CD4-positive, alpha-beta T cell treated with Interferon gamma for 1 hour (primary cell): ENCODE results near the gene NR2F6.
"Not testable (repeated sequence)": the region's sequence is repeated elsewhere in the genome, so short reads cannot be mapped to it uniquely, and the experiment has no call there.

ENCODE experiments used
- DNase-seq: peaks from one replicate; pipeline ENCODE4 v3.0.0-alpha.2; 2020

Gene NR2F6

DNA sequence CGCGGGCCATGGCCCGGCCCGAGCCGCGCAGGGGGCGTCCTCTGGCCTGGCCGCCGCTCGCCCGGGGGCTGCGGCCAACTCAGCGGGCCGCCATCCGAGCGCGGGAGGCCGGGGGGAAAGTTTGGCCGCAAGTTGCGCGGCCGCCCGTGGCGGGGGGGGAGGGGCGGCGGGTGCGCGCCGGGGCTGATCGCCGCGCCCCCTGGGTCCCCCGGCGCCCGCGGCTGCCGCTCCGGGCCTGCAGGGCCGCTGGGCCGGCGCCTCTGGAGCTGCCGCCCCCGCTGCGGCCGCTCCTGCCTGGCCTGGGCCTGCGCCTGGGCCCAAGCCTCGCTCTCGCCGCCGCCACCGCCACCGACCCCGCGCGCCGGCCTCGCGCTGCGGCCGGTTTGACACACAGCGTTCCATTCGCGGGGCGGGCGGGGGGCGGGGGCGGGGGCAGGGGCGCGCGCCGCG is at the start of gene NR2F6:
Gene NR2F6, minus strand, starts transcription at position 385 of the 450 bp plus-strand sequence. CDS start 699 bp downstream, outside the sequence.
- no peak for DNase-seq

DNA sequence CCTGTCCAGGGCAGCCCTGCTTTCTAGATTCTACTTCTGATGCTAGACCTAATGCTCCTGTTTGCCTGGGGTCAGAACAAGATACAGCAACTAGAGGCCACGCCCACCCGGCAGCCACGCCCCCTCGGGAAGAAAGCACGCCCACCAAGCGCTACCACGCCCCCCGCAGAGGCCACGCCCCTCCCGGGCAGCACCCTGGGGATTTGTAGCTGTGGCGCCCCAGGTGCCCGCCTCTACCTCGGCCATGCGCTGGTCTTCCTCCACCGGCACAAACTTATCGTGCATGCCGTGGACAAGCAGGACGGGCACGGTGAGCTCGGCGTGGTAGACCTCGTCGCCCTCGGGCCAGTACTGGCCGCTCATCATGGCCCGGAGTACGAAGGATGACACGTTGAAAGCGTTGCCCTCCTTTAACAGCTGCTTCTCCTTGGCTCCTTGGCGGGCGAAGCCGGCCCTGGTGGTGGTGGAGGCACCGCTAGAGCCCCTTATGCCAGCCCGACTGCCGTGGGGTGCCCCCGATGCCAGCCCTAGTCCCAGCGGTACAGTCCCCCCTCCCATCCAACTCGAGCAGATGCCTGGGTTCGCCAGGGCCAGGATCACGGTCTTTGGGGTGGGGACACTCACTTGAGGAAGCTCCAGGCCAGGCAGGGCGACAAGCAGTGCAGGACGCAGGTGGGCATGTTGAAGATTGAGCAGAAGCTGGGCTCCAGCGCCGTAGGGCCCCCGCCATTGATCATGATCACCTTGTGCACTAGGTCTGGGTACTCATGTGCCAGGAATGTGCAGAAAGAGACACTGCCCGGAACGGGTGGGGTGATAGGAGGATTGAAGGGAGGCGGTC is 48.6 kb upstream of the NR2F6 start:
- DNase-seq, result peak; percentile 28

DNA sequence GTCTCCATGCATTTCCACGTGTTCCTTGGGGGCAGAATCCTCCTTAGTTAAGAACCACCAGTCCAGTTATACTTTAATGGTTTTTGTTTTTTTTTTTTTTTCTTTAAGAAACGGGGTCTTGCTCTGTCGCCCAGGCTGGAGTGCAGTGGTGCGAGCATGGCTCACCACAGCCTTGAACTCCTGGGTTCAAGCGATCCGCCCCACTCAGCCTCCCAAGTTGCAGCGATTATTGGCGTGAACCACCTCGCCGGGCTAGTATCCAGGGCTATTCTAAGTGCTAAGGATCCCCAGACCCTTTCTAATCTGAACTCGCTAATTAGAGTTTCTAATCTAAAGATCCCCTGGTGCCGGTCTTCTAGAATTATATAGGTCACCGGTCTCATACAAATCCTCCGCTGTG is 47.9 kb upstream of the NR2F6 start:
- no peak for DNase-seq

DNA sequence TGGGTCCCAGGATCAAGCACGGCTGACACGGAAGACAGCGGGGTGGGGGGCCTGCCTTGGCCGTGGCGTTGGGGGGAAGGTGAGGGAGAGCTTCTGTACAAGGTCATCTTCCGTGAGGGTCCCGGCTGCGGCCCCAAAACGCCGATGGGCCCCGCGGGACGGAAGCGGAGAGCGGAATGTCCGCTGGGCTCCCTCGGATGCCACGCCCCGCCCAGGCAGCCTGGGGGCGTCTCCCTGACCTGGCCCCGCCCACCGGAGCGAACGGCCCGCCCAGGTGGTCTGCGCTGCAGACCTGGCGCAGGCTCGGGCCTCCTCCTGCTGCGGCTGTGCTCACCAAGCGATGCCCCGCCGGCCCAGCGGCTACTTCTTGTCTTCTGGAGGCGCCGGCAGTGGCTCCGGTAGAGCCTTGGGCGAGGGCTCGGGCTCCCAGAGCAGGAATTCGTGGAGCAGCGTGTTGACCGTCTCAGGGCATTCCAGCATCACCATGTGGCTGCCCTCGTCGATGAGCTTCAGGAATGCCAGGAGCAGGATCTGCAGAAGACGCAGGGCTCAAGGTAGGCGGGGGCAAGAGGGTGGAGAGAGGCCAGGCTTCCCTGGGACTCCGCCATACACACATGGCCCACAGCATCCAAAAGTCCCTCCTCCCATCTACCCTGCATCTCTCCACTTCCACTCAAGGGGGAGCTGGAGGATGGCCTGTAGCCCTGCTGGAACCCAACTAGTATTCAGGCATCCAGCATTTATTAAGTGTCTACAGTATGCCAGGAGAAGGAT is 46.8 kb upstream of the NR2F6 start:
- DNase-seq, result peak; percentile 79

DNA sequence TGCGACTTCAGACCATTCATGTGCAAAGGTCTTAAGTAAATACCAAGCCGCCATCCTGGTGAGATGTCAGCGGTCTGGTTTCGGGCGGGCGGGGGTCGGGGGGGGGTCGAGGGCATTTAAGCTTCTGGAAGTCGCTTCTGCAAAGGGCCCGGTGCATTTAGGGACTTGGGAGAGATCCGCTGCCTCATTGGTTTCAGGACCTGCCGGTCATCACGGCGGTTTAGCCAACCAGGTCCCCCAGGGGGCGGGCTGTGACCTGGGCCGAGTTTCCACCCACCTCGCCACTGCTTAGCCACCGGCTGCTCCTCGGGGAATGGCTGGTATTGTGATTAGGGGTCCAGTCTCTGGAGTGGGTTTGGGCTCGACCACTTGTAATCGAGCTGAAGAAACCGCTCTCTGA is 43.8 kb upstream of the NR2F6 start:
- peak; percentile 48 for DNase-seq

GRCh38 chr19:17286752-17287151 is 41.0 kb upstream of the NR2F6 start:
- DNase-seq, result no peak

DNA sequence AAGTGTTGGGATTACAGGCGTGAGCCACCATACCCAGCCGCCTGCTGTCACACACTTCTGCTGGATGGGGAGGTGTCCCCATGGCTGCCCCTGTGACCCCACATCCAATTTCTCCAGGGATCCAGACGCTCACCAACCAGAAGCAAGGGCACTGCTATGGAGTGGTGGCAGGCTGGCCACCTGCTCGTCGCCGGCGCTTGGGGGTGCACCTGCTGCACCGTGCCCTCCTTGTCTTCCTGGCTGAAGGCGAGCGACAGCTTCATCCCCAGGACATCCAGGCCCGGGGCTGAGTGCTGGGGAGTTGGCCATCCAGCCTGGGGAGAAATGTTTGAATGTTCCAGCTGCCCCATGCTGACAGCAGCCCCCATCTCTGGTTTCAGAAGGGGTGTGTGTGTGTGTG is 40.5 kb upstream of the NR2F6 start:
- DNase-seq, result no peak

DNA sequence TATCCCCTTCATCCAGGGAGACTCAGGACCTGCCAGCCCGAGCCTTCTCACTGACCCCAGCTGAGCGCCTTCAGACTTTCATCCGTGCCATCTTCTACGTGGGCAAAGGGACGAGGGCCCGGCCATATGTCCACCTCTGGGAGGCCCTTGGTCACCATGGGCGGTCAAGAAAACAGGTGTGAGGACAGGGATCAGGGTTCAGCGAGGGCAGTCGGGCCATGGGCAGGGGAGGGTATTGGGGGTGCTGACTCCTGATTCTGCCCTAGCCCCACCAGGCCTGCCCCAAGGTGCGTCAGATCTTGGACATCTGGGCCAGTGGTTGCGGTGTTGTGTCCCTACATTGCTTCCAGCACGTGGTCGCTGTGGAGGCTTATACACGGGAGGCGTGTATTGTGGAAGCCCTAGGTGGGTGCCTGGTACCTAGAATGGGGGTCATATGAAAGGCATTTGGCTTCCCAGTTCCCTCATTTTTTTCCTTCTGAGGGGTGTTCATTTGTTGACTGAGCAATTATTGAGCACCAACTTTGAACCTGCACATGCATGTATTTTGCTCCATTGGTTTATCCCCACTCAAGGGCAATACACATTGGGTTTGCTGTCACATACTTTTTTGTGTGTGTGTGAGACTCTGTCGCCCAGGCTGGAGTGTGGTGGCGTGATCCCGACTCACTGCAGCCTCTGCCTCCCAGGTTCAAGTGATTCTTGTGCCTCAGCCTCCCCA is 39.9 kb upstream of the NR2F6 start:
- no peak for DNase-seq

DNA sequence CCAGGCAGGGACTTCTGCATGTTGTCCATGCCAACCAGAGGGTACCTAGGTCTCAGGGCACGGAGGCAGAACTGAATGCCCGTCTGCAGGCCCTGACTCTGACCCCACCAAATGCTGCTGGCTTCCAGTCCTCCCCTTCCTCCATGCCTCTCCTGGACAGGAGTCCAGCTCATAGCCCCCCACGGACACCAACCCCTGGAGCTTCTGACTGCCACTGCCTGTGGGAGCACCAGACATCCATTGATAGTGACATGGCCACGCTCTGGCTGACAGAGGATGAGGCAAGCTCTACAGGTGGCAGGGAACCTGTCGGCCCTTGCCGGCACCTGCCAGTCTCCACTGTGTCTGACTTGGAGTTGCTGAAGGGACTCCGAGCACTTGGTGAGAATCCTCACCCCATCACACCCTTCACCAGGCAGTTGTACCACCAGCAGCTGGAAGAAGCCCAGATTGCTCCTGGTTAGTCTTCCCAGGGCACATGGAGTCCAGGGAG is 37.8 kb upstream of the NR2F6 start:
- no peak for DNase-seq

- peak; percentile 73 for DNase-seq
Observed at GRCh38 chr19:17282488-17283125, 36.9 kb upstream of the NR2F6 start.

DNA sequence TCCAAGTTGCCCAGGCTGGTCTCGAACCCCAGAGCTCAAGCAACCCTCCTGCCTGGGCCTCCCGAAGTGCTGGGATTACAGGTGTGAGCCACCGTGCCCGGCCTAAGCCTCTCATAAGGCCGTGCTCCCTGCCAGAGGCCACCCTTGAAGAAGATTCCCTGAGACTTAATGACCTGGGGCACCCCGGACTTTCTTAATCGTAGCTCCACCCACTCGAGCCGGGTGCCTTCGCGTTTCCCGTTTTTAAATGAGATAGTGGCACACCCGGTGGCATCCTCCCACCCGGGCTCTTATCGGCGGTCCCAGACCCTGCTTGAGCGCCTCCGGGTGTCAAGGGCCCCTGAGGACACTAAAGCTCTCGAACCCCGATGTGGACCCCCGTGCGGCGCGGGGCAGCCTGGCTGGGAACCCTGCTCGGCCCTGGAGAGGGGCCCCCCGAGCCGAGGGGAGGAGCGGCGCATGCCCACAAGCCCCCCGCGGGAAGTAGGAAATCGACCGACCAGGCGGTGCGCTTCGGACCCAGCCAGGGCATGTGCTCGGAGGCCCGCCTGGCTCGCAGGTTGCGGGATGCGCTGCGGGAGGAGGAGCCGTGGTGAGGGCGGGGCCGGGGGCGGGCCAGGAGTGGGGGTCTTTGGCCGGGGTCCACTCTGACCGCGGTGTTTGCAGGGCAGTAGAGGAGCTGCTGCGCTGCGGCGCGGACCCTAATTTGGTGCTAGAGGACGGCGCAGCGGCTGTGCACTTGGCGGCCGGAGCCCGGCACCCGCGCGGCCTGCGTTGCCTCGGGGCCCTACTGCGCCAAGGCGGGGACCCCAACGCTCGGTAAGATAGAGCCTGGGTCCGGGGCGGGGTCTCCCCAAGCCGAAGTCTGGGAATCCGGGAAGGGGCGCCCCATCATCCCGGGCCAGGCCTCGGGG is 35.9 kb upstream of the NR2F6 start, which contains the start of gene ANKLE1:
Gene ANKLE1, plus strand, starts transcription at position 511 of the 914 bp plus-strand sequence. Its CDS starts 20 bp downstream, at position 531.
- DNase-seq, result peak; percentile 53

- DNase-seq, result no peak
Observed at GRCh38 chr19:17279436-17279835, 33.7 kb upstream of the NR2F6 start.

DNA sequence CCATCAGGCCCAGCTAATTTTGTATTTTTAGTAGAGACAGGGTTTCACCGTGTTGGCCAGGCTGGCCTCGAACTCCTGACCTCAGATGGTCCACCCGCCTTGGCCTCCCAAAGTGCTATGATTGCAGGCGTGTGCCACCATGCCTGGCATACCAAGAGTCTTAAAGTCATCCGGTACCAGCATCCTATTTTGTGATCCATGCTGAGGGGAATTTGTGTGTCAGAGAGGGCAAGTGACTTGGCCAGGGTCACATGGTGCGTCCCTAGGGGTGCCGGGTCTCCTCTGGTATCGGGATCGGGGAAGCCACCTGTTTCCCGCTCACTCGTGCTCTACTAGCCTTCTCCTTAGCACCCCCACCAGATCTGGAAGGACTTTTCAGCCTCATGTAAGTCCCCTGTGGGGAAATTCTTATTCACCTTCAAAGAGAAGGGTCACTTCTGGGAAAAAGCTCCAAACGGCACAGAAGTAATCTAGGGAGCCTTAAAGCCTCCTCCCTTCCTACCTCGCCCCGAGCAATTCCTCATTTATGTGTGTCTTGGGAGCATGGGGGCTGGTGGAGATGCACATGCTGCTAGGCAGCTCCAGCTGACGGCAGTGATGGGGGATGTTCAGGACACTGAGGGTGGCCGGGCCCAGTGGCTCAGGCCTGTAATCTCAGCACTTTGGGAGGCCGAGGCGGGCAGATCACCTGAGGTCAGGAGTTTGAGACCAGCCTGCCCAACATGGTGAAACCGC is 29.9 kb upstream of the NR2F6 start:
- DNase-seq, result no peak

DNA sequence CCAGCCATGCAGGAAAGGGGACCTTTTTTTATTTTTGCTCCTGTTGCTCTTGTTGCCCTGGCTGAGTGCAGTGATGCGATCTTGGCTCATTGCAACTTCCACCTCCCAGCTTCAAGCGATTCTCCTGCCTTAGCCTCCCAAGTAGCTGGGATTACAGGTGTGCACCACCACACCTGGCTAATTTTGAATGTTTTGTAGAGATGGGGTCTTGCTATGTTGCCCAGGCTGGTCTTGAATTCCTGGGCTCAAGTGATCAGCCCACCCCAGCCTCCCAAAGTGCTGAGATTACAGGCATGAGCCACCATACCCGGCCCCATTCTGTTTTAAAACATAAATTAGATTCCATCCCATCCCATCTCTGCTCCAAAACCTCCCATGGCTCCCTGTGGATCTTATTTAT is 29.2 kb upstream of the NR2F6 start:
- DNase-seq, result not testable (repeated sequence)

GRCh38 chr19:17268754-17269153 is 23.0 kb upstream of the NR2F6 start:
- no peak for DNase-seq

DNA sequence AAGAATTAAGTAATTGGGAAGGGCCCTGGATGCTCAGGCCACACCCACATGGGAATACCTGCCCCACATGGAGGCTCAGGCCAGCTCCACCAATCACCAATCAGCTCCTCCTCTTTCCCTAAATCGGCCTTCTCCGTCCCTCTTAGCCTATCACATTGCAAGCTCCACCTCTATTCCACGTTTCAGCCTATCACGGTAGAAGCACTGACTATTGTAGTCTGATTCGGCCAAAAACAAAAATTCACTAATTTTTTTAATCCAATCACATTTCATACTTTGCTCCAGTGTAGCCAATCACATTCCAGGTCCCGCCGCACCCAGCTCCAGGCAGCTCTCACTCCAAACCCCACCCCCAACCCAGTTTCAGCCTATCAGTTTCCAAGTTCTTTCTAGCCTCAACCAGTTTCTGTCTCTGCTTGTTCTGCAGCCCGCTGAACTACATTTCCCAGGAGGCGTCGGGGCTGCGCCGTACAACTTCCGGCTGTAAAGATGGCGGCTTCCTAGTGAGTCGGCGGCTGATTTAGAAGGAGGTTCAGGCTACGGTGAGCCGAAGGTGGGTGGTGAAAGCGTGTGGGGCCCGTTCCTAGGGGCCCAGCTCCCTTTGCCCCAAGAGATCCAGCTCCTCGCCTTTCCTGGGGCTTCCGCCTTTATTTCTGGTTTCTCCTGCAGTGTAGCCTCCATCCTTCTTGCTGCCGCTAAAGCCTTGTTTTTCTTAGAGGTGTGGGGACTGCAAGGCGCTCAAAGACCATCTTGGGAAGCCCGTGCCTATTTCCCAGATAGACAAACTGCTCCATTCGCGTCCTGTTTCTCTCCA is 21.5 kb upstream of the NR2F6 start, which contains the start of gene BABAM1:
Gene BABAM1, plus strand, starts transcription at position 469 of the 814 bp plus-strand sequence. CDS start 1,364 bp downstream, outside the sequence.
- peak; percentile 98 for DNase-seq

GRCh38 chr19:17266589-17266974 is 20.9 kb upstream of the NR2F6 start:
- DNase-seq, result no peak

- DNase-seq, result no peak
Observed at GRCh38 chr19:17266026-17266425, 20.3 kb upstream of the NR2F6 start.

DNA sequence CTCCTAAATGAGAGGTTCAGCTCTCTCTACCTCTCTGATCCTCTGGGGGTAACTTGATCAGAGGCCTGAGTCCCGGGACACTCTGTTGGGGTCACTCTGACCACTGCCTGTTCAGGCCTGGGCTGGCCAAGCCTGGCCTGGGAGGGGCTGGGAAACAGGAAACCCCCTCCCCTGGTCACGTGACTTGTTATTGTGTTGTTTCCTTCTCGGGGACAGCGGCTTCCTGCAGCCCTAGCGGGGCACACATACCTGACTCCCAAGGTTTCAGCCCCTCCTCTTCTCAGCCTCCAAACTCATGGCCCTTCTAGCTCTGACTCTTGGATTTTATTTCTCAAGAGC is 18.9 kb upstream of the NR2F6 start, which contains the start of gene USHBP1:
Gene USHBP1, minus strand, starts transcription at position 105 of the 339 bp plus-strand sequence. CDS start 446 bp downstream, outside the sequence.
- DNase-seq, result no peak
